ENCODE data around the gene THEM5. TPM values are rescaled to one million over a fixed set of nuclear protein-coding genes. Genes with fewer than 3 reads are reported as not detected.

THEM5 gene
- total and polyA plus RNA-seq, 7 donors, result not detected

GRCh38 chr1:151799179-151800022 is 54.1 kb downstream of the THEM5 start:
- no peak overlapping the region for H3K4me3 ChIP-seq
- DNase-seq, result no peak

GRCh38 chr1:151798571-151798970 is 54.9 kb downstream of the THEM5 start:
- H3K4me3 ChIP-seq, result no peak overlapping the region
- H3K9me3 ChIP-seq, result no peaks in the 10 kb centered on the region
- ATAC-seq (no peak), DNase-seq (no peak)
- WGBS, 3 donors, result 84 to 92% (median 88%) methylated on average over 5 of the region's 5 CpGs
- H3K27me3 ChIP-seq (ENCODE audit: insufficient read depth in 3 of 3, low read length in 2 of 3), result no peaks in the 10 kb centered on the region
- peaks cover 10% of the 10 kb centered on the region for H3K4me1 ChIP-seq
- H3K27ac ChIP-seq, result no peak overlapping the region
- TF ChIP-seq CTCF (IDR thresholded peaks at IDR 0.05), result no peak
- intact Hi-C loops (cut with DNase I), result no loop called here
- peaks cover 0 to 11% of the 10 kb centered on the region in 2 donors for H3K36me3 ChIP-seq (ENCODE audit: insufficient read depth in 1 of 2, low read depth in 1 of 2)

More at GRCh38 chr1:151799179-151800022, 54.1 kb downstream of the THEM5 start:
- 45 to 49% (median 49%) methylated on average over 9 of the region's 9 CpGs for WGBS, 3 donors
- no peak overlapping the region for H3K27ac ChIP-seq
- peaks cover 0 to 5% of the 10 kb centered on the region in 2 donors for H3K36me3 ChIP-seq (ENCODE audit: insufficient read depth in 1 of 2, low read depth in 1 of 2)
- peaks cover 10% of the 10 kb centered on the region for H3K4me1 ChIP-seq
- TF ChIP-seq CTCF (IDR thresholded peaks at IDR 0.05), result no peak
- H3K9me3 ChIP-seq, result no peaks in the 10 kb centered on the region
- no peak for ATAC-seq
- no peaks in the 10 kb centered on the region for H3K27me3 ChIP-seq (ENCODE audit: insufficient read depth in 3 of 3, low read length in 2 of 3)
- intact Hi-C loops (cut with DNase I), result no loop called here

Other genes starting within 250 kb of the THEM5 start
- gene SNX27, start 241.7 kb downstream of the THEM5 start, total RNA-seq, result 10 to 100 TPM; 39.8 to 47.2 (median 43.3) TPM
- 10 to 100 TPM; 10.7 to 41.0 (median 11.2) TPM for gene SNX27, start 241.7 kb downstream of the THEM5 start, polyA plus RNA-seq
- gene CELF3, start 136.9 kb downstream of the THEM5 start, total RNA-seq, result not detected
- under 1 TPM in 1 of 3 donors, not detected in 2; 0.04 TPM for gene CELF3, start 136.9 kb downstream of the THEM5 start, polyA plus RNA-seq
- gene RIIAD1, start 132.2 kb downstream of the THEM5 start, total RNA-seq, result 1 to 10 TPM in 2 of 4 donors, not detected in 2; 3.8 to 5.2 TPM
- 1 to 10 TPM in 2 of 3 donors, under 1 TPM in 1; 0.34 to 2.6 (median 2.4) TPM for gene RIIAD1, start 132.2 kb downstream of the THEM5 start, polyA plus RNA-seq
- gene MRPL9, start 90.2 kb downstream of the THEM5 start, total RNA-seq, result 10 to 100 TPM; 63.5 to 95.4 (median 71.3) TPM
- 100 to 1,000 TPM in 2 of 3 donors, 10 to 100 TPM in 1; 73.3 to 132 (median 111) TPM for gene MRPL9, start 90.2 kb downstream of the THEM5 start, polyA plus RNA-seq
- 10 to 100 TPM in 1 of 4 donors, 1 to 10 TPM in 3; 4.1 to 12.1 (median 5.8) TPM for gene TDRKH, start 63.2 kb downstream of the THEM5 start, total RNA-seq
- 1 to 10 TPM; 2.4 to 8.1 (median 3.6) TPM for gene TDRKH, start 63.2 kb downstream of the THEM5 start, polyA plus RNA-seq
- gene LINGO4, start 48.3 kb downstream of the THEM5 start, total RNA-seq, result 10 to 100 TPM in 1 of 4 donors, 1 to 10 TPM in 3; 3.6 to 18.2 (median 6.9) TPM
- gene LINGO4, start 48.3 kb downstream of the THEM5 start, polyA plus RNA-seq, result 1 to 10 TPM in 2 of 3 donors, under 1 TPM in 1; 0.36 to 4.6 (median 3.6) TPM
- 100 to 1,000 TPM in 1 of 4 donors, 10 to 100 TPM in 3; 35.0 to 109 (median 67.7) TPM for gene RORC, start 21.9 kb downstream of the THEM5 start, total RNA-seq
- 10 to 100 TPM in 2 of 3 donors, 1 to 10 TPM in 1; 3.5 to 89.2 (median 62.9) TPM for gene RORC, start 21.9 kb downstream of the THEM5 start, polyA plus RNA-seq
- under 1 TPM in 1 of 4 donors, not detected in 3; 0.47 TPM for gene C2CD4D, start 13.9 kb downstream of the THEM5 start, total RNA-seq
- not detected for gene C2CD4D, start 13.9 kb downstream of the THEM5 start, polyA plus RNA-seq
- gene THEM4, start 55.8 kb upstream of the THEM5 start, total RNA-seq, result 10 to 100 TPM; 10.1 to 20.4 (median 13.7) TPM
- gene THEM4, start 55.8 kb upstream of the THEM5 start, polyA plus RNA-seq, result 10 to 100 TPM; 12.3 to 20.2 (median 16.0) TPM
- 100 to 1,000 TPM in 1 of 4 donors, 10 to 100 TPM in 3; 41.8 to 150 (median 59.9) TPM for gene S100A10, start 140.1 kb upstream of the THEM5 start, total RNA-seq
- 100 to 1,000 TPM in 1 of 3 donors, 10 to 100 TPM in 2; 30.5 to 414 (median 61.6) TPM for gene S100A10, start 140.1 kb upstream of the THEM5 start, polyA plus RNA-seq
- gene S100A11, start 183.3 kb upstream of the THEM5 start, total RNA-seq, result 10 to 100 TPM; 36.7 to 68.5 (median 47.1) TPM
- 100 to 1,000 TPM in 1 of 3 donors, 10 to 100 TPM in 2; 61.2 to 500 (median 96.1) TPM for gene S100A11, start 183.3 kb upstream of the THEM5 start, polyA plus RNA-seq
- gene TCHHL1, start 235.4 kb upstream of the THEM5 start, total RNA-seq, result not detected
- gene TCHHL1, start 235.4 kb upstream of the THEM5 start, polyA plus RNA-seq, result not detected

Data from psoas muscle (tissue), 8 donors.